HG02840 (cell line): ENCODE results near the gene ZNF699.
"Not testable (repeated sequence)": the region's sequence is repeated elsewhere in the genome, so short reads cannot be mapped to it uniquely, and the experiment has no call there.

Experiments
- ATAC-seq: cut with Tn5 transposase; IDR thresholded peaks from one replicate; pipeline ENCODE4 v1.9.1; 2021; ENCODE audit warnings: mild to moderate bottlenecking, moderate library complexity, moderate number of reproducible peaks; ENCODE audit not compliant: unreplicated experiment, low FRiP score

Gene ZNF699

DNA sequence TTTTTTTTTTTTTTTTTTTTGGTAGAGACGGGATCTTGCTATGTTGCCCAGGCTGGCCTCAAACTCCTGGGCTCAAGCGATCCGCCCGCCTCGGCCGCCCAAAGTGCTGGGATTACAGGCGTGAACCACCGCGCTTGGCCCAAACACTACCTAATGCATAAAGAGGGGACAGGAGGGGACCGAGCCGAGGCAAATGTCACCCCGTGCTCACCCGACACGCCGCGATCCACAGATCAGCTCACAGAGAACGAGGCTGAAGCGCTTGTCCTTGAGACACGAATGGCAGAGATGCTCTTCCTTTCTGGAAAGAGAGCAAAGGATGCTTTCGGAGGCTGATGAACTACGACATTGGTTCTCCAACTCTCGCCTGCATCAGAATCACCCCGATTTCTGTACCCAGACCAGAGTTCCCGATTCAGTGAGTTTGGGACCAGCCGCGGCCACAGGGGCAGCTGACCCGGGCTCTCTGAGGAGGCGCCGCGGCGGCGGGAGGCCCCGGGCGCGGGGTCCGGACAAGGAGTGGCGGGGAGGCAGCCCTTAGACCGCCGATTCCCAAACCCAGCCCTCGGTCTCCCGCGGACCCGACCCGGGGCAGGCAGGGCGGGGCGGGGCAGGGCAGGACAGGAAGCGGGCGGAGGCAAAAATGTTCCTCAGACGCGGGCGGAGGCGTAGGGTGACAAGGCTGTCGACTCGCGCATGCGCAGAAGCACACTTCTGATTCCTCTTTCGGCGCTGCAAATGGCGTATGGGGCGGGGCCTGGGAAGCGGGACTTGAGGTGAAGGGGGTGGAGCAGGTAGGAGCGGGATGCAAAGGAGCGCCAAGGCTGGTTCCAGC lies at the start of gene ZNF699:
Gene ZNF699, minus strand, starts transcription at position 700 of the 835 bp plus-strand sequence. CDS start 4,719 bp downstream, outside the sequence.
- ATAC-seq: peak; percentile 89

- ATAC-seq: no peak
Measured at GRCh38 chr19:9354651-9355050, 45.0 kb upstream of the ZNF699 start.

- no peak for ATAC-seq
Measured at GRCh38 chr19:9353011-9353410, 43.4 kb upstream of the ZNF699 start.

DNA sequence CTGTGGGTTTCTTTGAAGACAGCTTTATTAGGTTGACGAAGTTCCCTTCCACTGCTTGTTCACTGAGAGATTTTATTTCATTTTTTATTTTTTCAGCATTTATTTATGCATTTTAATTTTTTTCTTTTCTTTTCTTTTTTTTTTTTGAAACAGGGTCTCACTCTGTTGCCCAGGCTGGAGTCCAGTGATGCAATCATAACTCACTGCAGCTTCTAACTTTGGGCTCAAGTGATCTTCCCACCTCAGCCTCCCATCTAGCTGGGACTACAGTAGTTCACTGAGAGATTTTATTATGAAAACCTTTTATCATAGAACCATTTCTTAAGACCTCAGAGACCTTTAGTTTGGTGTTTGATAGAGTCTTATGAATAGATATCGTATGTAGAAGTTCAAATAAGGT lies 42.9 kb upstream of the ZNF699 start:
- no peak for ATAC-seq

DNA sequence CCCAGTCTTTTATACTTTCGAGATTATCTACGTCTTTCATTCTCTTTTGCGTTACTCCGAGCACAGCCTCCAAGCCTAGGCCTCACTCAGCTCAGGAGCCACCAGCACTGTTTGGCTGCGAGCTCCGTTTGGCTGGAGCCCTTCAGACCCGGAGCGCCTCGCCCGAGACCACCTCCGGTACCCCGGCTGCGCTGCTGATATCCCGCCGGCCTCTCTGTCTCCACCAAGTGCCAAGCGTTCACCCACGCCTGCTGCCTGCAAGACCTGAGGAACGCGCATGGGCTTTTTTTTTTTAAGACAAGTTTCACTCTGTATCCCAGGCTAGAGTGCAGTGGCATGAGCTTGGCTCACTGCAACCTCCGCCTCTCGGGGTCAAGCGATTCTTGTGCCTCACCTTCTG lies 39.0 kb upstream of the ZNF699 start:
- no peak for ATAC-seq

DNA sequence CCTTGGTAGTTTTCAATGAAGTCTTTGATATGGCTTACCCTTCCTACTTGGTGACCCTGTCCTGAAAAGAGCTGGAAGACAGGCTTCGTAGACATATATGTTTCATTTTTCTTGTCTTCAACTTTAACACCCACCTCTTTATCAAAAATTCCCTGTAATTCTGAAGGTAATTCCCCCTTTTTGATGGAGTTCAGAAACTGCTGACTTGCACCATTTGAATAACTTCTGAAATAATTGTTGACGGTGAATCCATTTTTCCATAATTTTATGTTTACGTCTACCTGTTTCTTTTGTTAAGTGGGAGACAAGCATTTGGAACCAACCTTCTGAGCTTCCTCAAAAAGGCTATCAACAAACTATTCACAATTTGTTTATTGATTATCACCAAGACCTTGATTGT lies 38.6 kb upstream of the ZNF699 start:
- ATAC-seq: no peak

- no peak for ATAC-seq
Measured at GRCh38 chr19:9345005-9345404, 35.4 kb upstream of the ZNF699 start.

DNA sequence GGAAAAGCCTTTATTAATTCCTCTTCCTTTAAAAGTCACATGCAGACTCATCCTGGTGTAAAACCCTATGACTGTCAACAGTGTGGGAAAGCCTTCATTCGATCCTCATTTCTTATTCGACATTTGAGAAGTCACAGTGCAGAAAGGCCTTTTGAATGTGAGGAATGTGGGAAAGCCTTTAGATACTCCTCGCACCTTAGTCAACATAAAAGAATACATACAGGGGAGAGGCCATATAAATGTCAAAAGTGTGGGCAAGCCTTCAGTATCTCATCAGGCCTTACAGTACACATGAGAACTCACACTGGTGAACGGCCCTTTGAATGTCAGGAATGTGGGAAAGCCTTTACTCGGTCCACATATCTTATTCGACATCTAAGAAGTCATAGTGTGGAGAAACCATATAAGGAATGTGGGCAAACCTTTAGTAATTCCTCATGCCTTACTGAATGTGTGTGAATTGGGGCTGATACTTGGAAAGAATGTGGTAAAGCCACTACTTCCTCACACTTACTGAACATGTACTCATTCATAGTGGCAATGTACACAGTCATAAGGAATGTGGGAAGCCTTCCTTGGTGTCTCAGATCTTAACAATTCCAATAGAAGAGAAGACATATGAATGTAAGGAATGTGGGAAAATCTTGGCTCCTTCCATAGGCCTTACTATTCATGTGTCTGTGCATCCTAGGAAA lies 33.1 kb upstream of the ZNF699 start:
- no peak for ATAC-seq

DNA sequence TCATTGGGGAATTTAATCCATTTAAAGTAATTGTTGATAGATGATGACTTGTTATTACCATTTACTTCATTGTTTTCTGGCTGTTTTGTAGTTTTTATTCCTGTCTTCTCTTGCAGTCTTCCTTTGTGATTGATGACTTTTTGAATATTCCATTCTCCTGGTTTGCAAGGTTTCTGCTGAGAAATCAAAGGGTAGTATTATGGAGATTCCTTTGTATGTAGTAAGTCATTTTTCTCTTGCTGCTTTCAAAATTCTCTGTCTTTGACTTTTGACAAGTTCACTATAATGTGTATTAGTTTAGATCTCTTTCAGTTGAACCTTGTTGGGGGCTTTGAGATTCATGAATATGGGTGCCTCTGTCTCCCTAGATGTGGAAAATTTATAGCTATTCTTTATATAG lies 20.4 kb upstream of the ZNF699 start:
- no peak for ATAC-seq

DNA sequence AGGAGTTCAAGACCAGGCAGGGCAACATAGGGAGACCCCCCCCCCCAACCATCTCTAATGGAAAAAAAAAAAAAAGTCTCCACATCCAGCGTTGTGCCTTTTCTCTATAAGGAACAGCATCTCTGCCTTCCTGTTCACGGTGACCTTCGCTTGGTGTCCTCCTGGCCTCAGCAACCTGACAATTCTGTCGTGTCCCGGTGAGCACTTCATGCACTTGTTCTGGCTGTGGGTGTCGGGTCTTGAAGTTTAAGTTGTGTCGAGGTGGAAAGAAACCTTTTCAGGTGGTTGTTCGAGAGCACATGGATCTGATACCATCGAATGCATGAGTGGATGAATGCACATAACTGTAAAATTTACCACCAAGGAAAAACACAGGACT lies 14.9 kb upstream of the ZNF699 start:
- no peak for ATAC-seq

DNA sequence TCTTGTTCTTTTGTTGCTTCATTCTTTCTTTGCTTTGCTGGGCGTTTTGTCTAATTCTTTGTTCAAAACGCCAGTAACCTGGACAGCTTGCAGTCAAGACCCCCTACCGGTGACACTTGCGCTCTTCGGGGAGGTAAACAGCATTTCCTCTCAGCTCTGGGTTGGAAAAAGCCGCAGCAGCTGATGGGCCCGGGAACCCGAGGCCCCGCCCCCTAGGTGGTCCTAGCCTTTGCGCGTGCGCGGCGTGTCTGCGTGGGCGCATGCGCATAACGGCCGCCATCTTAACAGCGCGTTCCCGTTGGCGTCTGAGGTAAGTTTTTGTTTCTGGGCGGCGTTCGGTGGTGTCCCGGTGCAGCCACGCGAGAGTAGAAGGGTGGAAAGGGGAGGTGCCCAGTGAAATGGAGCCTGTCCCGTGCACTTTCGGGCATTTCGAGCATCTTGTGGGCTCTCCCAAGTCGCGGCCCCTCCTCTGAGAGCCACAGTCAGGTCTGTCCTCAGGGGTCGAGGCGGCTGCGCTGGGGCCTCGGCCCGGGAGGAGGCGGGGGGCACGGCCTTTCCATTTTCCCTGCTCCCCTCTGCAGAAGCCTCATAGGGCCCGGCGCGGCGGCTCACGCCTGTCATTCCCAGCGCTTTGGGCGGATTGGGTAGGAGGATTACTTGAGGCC lies 14.4 kb upstream of the ZNF699 start, which contains the start of gene ZNF559:
Gene ZNF559, plus strand, starts transcription at position 261 of the 665 bp plus-strand sequence. CDS start 14,371 bp downstream, outside the sequence.
- ATAC-seq: peak; percentile 97

GRCh38 chr19:9323557-9323918 lies 13.9 kb upstream of the ZNF699 start:
- peak; percentile 37 for ATAC-seq

GRCh38 chr19:9322201-9322600 lies 12.6 kb upstream of the ZNF699 start:
- ATAC-seq: not testable (repeated sequence)

GRCh38 chr19:9321756-9322155 lies 12.1 kb upstream of the ZNF699 start:
- ATAC-seq: not testable (repeated sequence)

DNA sequence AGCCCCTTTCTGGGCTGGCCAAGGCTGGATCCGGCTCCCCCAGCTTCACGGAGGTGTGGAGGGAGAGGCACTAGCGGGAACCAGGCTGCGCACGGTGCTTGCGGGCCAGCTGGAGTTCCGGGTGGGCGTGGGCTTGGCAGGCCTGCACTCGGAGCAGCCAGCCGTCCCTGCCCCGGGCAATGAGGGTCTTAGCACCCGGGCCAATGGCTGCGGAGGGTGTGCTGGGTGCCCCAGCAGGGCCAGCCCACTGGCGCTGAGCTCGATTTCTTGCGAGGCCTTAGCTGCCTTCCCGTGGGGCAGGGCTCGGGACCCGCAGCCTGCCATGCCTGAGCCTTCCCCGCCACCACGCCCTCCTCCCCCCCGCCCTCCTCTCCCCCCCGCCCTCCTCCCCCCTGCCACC lies 11.7 kb upstream of the ZNF699 start:
- ATAC-seq: no peak

GRCh38 chr19:9313756-9314155 lies 4.1 kb upstream of the ZNF699 start:
- ATAC-seq: no peak

- peak; percentile 59 for ATAC-seq
Measured at GRCh38 chr19:9309974-9310446, 372 bp upstream of the ZNF699 start.

DNA sequence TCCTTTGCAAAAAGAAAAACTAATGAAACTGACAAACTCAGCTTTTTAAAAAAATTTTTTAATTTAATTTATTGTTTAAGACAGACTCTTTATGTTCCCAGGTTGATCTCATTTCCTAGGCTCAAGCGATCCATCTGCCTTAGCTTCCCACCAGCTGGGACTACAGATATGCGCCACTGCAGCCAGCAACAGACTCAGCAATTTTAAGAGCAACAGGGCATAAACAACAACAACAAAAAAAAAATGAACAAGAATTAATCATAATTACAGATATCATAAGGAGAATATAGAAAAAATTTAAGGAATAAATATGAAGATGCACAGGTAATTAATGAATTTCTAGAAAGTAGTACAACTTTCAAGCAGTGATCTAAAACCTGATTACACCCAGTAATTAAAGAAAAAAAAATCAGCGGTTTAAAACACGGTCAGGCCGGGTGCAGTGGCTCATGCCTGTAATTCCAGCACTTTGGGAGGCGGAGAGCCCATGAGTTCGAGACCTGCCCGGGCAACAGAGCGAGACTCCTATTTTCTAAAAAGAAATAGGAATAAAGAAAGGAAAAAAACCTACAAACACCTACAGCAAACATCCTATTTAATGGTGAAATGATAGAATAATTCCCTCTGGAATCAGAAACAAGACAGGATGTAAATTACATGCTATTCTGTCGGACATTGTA lies 1.4 kb downstream of the ZNF699 start:
- ATAC-seq: no peak

GRCh38 chr19:9306443-9306842 lies 3.2 kb downstream of the ZNF699 start:
- no peak for ATAC-seq

- no peak for ATAC-seq
Measured at GRCh38 chr19:9296336-9296735, 13.3 kb downstream of the ZNF699 start.
